Ishikawa (cell line): Measurements from ENCODE around the gene MYZAP.

Experiments
- EGR1 ChIP-seq: IDR thresholded peaks from 2 replicates; pipeline ENCODE4 v1.6.1; 2012
- RAD21 ChIP-seq: IDR thresholded peaks from 2 replicates; pipeline ENCODE4 v1.6.1; 2012; ENCODE audit warnings: low read depth
- TEAD4 ChIP-seq: IDR thresholded peaks from 2 replicates; pipeline ENCODE4 v1.6.1; 2012
- ZBTB7A ChIP-seq: IDR thresholded peaks from 2 replicates; pipeline ENCODE4 v1.6.1; 2012; ENCODE audit warnings: low read depth

GRCh38 chr15:57671636-57672035, 79.9 kb downstream of the MYZAP start:
- TF ChIP-seq ZBTB7A: no peak
- no peak for TF ChIP-seq RAD21
- no peak for TF ChIP-seq EGR1
- no peak for TF ChIP-seq TEAD4
